Measurements from ENCODE around the gene ZSCAN1.

Gene ZSCAN1

GRCh38 chr19:58040751-58041525, 7.1 kb downstream of the ZSCAN1 start:
- no peak for DNase-seq (ENCODE audit: low spot score)

DNA sequence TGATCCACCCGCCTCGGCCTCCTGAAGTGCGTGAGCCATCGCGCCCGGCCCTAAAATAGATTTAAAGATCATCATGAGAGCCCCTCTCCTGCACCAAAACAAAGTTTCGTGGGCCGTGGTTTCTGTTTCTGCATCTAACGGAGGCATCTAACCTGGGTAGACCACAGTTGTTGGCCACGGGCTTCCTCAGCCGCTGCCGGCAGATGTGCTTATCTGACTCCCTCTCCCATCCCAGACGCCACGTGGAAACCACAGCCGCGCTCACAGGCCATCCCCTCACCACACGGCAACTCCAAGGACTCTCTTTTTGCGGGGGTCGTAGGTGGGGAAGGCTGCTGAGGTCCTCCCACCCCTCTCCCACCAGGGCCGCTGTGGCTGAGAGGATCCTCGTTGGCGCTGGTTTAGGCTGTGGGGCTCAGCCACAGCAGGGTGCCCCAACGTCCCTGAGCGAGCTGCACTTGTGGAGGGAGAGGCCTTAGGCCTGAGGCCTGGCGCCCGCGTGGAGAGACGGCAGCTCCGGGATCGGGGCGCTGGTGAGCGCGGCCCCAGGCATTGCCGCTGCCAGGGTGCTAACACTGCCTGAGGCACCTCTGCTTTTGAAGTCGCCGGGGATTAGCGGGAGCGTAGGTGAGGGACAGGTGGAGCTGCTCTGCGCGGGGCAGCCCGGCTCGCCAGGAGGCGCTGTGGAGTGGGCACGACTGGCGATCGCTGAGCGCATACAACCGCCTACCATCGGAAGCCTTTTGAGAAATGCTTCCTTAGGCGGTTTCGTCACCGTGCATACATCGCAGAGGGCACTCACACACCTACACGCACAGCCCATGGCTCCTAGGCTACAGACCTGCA, 8.9 kb downstream of the ZSCAN1 start:
- no peak for DNase-seq (ENCODE audit: low spot score)

GRCh38 chr19:58044391-58044790, 10.6 kb downstream of the ZSCAN1 start:
- no peak for DNase-seq (ENCODE audit: low spot score)

GRCh38 chr19:58044886-58045285, 11.1 kb downstream of the ZSCAN1 start:
- DNase-seq (ENCODE audit: low spot score), result no peak

GRCh38 chr19:58045411-58046050, 11.7 kb downstream of the ZSCAN1 start:
- no peak for DNase-seq (ENCODE audit: low spot score)

DNA sequence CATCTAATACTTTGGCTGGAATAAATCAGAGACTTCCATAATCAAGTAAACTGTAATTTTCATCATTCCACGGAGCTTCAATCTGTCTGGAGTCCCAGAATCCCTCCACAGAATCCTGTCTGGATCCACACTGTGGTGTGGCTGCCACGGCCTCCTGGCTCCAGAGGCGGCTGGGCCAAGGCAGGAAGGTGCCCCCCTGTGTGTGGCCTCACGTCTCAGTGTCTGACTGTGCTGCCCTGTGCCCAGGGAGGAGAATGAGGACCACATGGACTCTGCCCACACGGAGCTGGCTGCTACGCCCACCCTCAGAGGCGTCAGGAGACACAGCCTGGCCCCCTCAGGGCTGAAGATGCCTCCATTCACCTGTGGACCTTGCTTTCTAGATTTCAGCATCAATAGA, 13.0 kb downstream of the ZSCAN1 start:
- no peak for DNase-seq (ENCODE audit: low spot score)

DNA sequence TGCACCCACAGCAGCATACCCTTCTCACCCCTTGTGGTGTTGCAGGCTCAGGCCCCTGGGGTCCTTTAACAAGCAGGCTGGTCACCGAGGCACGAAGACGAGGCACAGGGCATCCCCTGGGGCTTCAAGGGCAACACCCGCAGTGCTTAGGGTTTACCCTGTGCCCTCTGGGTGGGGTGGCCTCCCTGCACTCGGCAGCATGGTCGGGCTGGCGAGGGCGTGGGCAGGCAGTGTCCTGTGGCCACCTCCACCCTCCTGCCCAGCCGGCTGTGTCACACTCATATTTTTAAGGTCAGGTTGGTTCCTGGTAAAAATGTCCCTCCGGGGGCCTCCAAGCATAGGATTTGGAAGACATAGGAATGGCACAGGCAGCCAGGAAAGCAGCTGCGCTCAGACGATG, 13.8 kb downstream of the ZSCAN1 start:
- DNase-seq (ENCODE audit: low spot score), result no peak

DNA sequence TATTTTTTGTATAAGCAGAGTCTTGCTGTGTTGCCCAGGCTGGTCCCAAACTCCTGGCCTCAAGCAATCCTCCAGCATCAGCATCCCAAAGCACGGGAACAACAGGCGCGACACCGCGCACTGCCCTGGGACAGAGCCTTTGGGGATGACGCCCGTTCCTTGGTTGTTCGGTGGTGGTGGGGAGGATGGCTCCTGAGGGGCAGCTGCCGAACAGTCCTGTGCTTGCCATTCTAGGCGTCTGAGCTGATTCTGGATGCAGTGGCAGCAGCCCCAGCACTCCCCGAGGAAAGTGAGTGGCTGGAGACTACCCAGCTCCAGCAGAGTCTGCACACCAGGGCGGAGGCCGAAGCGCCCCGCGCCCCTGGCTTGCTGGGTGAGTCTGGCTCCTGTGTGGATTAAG, 18.4 kb downstream of the ZSCAN1 start:
- DNase-seq (ENCODE audit: low spot score), result no peak

DNA sequence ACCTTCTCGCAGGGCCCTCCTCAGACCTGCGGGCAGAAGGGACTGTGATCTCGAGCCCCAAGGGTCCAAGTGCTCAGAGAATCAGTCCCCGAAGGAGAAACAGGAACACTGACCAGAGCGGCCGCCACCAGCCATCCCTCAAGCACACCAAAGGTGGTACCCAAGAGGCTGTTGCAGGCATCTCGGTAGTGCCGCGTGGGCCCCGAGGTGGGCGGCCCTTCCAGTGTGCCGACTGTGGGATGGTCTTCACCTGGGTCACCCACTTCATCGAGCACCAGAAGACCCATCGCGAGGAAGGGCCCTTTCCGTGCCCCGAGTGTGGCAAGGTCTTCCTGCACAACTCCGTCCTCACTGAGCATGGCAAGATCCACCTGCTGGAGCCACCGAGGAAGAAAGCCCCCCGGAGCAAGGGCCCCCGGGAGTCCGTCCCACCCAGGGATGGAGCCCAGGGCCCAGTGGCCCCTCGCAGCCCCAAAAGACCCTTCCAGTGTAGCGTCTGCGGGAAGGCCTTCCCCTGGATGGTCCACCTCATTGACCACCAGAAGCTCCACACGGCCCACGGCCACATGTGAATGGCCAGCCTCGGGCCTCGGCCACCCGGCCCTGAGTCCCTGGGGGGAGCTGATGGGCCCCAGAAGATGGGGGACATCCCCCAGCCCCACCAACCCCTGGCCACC, 19.8 kb downstream of the ZSCAN1 start:
- DNase-seq (ENCODE audit: low spot score), result no peak

- DNase-seq (ENCODE audit: low spot score), result no peak
Observed at GRCh38 chr19:58054901-58055874, 21.4 kb downstream of the ZSCAN1 start.

DNA sequence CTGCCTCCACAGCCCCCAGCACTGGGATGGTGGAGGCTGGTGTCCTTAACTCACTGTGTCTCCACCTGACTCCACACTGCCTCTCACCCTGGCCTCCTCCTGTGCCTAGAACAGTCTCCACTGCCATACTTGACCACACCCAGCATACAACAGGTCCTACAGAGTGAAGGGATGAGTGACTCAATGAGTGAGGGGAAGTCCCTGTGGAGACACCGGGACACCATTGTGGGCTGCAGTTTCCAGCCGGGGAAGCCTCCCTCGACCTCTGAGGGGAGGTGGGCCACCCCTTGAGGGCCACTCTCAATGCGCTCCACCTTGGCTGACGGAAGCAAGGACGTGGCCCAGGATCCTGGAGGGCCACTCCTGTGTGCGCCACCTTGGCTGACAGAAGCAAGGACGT, 22.4 kb downstream of the ZSCAN1 start:
- no peak for DNase-seq (ENCODE audit: low spot score)

GRCh38 chr19:58056861-58057260, 23.0 kb downstream of the ZSCAN1 start:
- DNase-seq (ENCODE audit: low spot score), result no peak

DNA sequence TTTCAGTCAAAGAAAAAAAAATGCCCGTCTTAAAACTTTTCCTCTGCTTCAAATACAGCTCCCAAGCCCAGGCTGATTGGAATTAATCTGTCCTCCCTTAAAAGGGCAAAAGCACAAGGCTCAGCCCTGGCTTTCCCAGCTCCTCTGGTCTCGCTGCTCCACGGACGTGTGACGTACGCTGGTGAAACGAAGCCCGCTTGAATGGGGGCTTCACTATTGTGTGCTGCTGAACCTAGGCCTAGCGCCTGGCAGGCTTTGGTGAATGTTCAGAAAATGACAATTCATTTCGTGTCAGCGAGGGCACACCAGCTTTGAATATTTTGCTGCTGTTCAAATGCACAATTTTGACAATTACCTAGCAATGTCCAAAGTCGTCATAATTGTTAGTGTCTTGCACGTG, 24.6 kb downstream of the ZSCAN1 start:
- DNase-seq (ENCODE audit: low spot score), result no peak

DNA sequence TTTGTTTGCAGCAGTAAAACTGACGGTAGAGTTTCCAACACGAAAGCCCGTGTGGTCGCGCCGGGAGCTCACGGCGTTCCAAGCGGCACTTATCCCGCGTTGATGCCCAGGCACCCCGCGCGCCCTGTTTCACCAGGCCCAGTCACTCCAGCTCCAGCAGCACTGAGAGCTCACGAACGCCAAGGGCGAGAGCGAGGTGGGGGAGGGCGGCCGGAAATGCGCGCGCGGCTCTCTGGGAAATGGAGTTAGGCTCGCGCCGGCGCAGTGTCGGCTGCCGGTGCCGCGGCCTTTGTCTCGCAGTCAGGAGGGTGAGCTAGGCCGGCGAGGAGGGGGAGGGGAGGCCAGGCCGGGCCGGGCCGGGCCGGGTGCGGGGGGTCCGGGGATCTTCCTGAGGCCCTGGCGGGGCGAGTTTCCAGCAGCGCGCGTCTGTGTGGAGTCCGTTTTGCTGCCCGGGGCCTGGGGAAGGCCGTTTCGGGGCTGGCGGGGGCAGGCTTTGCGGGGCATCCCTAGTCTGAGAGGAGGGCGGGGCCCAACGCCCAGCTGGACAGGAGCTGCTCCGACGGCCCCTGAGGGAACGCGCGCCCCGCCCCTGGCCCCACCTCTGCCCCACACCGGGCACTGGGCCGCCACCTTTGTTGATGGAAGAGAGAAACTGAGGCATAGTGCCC, 25.3 kb downstream of the ZSCAN1 start, which contains the start of gene ZNF135:
Gene ZNF135 (plus strand): TSS at position 280 of the 668 bp plus-strand sequence. CDS start 721 bp downstream, outside the sequence.
- no peak for DNase-seq (ENCODE audit: low spot score)

DNA sequence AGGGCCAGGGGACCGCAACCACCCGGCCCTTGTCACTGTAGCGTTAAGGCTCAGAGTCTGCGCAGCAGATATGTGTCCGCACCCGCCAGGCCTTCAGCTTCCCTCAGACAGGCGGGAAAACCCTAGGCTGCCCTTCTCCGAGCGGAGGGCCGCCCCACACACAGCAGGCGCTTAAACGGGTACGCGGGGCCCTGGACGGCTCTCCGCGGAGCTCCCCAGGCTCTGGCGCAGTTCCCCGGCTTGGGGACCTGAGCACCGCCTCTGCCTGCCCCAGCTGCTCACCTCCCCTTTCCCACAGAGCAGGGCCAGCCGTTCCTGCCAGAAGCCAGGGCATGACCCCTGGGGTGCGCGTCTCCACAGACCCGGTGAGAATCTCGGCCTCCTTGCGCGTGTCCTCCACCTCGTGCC, 25.9 kb downstream of the ZSCAN1 start:
- DNase-seq (ENCODE audit: low spot score), result no peak

- DNase-seq (ENCODE audit: low spot score), result no peak
Observed at GRCh38 chr19:58060231-58060630, 26.4 kb downstream of the ZSCAN1 start.

DNA sequence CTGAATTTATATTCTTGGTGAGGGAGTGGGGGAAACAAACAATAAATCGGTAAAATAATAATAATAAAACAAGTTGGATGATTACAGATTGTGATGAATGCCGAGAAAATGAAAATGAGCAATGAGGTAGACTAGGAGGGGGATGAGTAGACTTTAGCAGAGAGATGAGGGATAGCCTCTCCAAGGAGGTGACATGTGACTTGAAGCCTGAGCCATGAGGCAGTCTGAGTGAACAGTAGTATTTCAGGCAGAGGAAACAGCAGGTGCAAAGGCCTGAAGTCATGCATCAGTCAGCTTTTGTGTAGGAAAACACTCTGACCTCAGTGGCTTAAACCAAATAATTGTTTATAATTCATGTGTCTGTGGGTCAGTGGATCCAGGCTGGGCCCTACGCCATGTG, 29.9 kb downstream of the ZSCAN1 start:
- no peak for DNase-seq (ENCODE audit: low spot score)

DNA sequence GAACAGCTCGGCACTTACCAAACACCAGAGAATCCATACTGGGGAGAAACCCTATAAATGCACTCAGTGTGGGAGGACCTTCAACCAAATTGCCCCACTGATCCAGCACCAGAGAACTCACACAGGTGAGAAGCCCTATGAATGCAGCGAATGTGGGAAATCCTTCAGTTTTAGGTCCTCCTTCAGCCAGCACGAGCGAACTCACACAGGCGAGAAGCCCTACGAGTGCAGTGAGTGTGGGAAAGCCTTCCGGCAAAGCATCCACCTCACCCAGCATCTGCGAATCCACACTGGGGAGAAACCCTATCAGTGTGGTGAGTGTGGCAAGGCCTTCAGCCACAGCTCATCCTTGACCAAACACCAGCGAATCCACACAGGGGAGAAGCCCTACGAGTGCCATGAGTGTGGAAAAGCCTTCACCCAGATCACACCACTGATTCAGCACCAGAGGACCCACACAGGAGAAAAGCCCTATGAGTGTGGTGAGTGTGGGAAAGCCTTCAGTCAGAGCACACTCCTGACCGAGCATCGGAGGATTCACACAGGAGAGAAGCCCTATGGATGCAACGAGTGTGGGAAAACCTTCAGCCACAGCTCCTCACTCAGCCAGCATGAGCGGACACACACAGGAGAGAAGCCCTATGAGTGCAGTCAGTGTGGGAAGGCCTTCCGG, 33.6 kb downstream of the ZSCAN1 start:
- no peak for DNase-seq (ENCODE audit: low spot score)

DNA sequence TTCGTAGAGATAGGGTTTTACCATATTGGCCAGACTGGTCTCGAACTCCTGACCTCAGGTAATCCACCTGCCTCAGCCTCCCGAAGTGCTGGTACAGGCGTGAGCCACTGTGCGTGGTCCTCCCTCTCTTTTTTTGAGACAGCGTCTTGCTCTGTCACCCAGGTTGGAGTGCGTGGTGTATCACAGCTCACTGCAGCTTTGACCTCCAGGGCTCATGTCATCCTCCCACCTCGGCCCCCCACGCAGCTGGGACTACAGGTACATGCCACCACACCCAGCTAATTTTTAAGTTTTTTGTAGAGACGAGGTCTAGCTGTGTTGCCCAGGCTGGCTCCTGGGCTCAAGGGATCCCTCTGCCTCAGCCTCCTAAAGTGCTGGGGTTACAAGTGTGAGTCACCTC, 46.0 kb downstream of the ZSCAN1 start:
- DNase-seq (ENCODE audit: low spot score), result no peak

DNA sequence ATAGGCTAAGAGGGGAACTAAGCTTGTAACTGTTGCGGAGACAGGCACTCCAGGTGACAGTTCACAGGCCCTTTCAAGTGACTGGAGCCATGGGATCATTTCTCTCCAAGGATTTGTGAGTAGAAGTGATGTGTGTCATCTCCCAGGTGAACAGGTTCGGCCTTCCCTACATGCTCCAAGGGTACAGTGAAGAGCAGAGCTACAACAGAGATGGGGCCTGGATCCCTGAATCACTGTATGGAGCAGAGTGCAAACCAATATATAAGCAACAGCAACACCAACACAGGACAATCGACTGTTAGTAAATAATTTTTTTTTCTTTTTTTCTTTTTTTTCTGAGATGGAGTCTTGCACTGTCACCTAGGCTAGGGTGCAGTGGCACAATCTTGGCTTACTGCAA, 49.2 kb downstream of the ZSCAN1 start:
- no peak for DNase-seq (ENCODE audit: low spot score)
